ENCODE results near the gene KATNAL1. TPM values are rescaled to one million over a fixed set of nuclear protein-coding genes. Genes with fewer than 3 reads are reported as not detected.

KATNAL1 gene
- total RNA-seq, 5 donors from 2014 or later (not counting 1 experiment from before 2014, with no cell fraction given) = 4.0 to 13.8 (median 7.3) TPM

DNA sequence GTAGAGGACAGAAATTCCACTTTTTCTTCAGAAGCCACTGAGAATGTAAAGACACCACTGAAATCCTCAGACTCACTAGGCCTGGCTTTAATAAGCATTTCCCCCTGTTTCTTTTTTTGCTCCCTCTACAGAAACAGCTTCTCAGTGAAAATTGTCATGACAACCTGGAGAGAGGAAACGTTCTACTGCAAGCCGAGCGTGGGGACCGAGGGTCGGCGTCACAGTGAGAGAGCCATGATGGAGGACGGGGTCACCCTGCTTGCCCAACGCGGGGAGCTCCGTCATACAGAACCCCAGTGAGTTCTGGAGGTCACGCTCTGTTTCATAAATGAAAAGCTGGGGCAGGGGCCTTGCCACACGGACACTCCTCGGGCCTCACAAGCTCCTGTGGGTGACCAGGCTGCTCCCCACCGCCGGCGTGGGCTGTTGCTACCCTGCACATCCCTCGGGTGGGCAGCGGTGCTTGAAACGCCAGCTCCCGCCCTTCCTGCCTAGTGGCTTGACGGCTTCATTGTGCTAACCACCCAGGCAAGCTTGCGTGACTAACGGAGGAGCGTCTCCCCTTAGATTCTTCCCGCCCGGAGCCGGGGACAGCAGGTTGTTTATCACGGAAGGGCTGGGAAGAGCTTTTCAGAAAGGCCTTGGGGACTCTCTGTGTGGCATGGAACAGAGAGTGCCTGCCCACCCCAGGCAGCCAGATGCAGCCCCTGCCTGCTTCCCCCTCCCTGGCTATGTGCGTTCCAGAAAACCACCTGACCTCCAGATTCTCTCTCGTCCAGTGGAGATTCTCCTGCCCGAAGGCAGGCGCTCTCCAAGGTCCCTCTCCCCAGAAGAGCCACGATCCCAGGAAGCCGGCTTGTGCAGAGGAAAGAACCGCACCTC, 153.6 kb downstream of the KATNAL1 start:
- H3K36me3 Mint-ChIP-seq = no peaks in the 10 kb centered on the region
- Histone ChIP-seq H3K4me3 (ENCODE audit: control insufficient read depth in 1 of 2, extremely low read depth in 1 of 2, low read length in 1 of 2) (no peak overlapping the region), H3K27me3 (replicated peaks in 1 of 2; ENCODE audit: control insufficient read depth in 2 of 2, extremely low read depth in 1 of 2, insufficient read depth in 2 of 2, low read length in 1 of 2) (no peaks in the 10 kb centered on the region), H3K27ac (ENCODE audit: low read length) (peak overlapping the region; percentile 46), H3K36me3 (ENCODE audit: control insufficient read depth in 2 of 2, extremely low read depth in 1 of 2, insufficient read depth in 1 of 2, low read length in 1 of 2) (peaks cover 0 to 4% of the 10 kb centered on the region in 2 donors), H3K4me1 (ENCODE audit: control insufficient read depth in 1 of 2, extremely low read depth in 1 of 2, insufficient read depth in 2 of 2, low read length in 2 of 2) (peaks cover 25 to 97% of the 10 kb centered on the region in 2 experiments), H3K9me3 (no peaks in the 10 kb centered on the region)
- no peaks in the 10 kb centered on the region for H3K27me3 Mint-ChIP-seq
- ChIA-PET CTCF (interaction anchor here in 1 of 2 donors (1.2 kb wide), 1 partner anchor 21 kb away, joined by 6 read pairs; no protein-coding TSS in a partner anchor), POLR2A (no interaction called here)
- peaks cover 76 to 92% (median 88%) of the 10 kb centered on the region in 3 donors for H3K4me1 Mint-ChIP-seq
- H3K9me3 Mint-ChIP-seq = no peaks in the 10 kb centered on the region
- H3K27ac Mint-ChIP-seq = peak overlapping the region; percentile 47 to 96
- no peak for DNase-seq
- ATAC-seq (replicated peaks in 1 of 4) = no peak
- WGBS (ENCODE audit: insufficient coverage) = 82% methylated on average over 26 of the region's 35 CpGs
- H3K4me3 Mint-ChIP-seq = no peak overlapping the region

Other genes with a start within 250 kb of the KATNAL1 start
- under 1 TPM in 1 of 5 donors, not detected in 4; 0.33 TPM for gene UBE2L5, start 114.9 kb upstream of the KATNAL1 start, total RNA-seq
- 100 to 1,000 TPM; 290 to 406 (median 300) TPM for gene HMGB1, start 158.4 kb upstream of the KATNAL1 start, total RNA-seq

All from T-cell (primary cell).